Esophagus squamous epithelium (tissue), 4 donors: ENCODE data around the gene POMP.

Experiments
- CTCF ChIP-seq, 6 experiments: fragments of 450-650 bp in 4 of 6; fragments of 200-600 bp in 2 of 6; sonication (generic) in 2 of 6; IDR thresholded peaks; one replicate each; pipeline ENCODE4 v1.5.1; 2016 to 2019; ENCODE audit warnings: antibody characterized with exemption in 6 of 6, mild to moderate bottlenecking in 4 of 6, moderate library complexity in 4 of 6
- POLR2A ChIP-seq, 4 donors: fragments of 450-650 bp; IDR thresholded peaks; one replicate each; pipeline ENCODE4 v1.6.1; 2017; ENCODE audit warnings: antibody characterized with exemption in 4 of 4, mild to moderate bottlenecking in 4 of 4, moderate library complexity in 3 of 4

- TF ChIP-seq POLR2A (IDR thresholded peaks at IDR 0.05): no peak
- TF ChIP-seq CTCF (IDR thresholded peaks at IDR 0.05): no peak
These were observed 59.2 kb downstream of the POMP start for GRCh38 chr13:28718196-28718542.
